Pancreas (tissue), 10 donors: ENCODE results near the gene COLEC11. TPM values are rescaled to one million over a fixed set of nuclear protein-coding genes. Genes with fewer than 3 reads are reported as not detected.
A peak's percentile ranks its signal among the peaks of the same experiment; 100 is the strongest.

ENCODE experiments used
- ATAC-seq, 4 donors: fragments of 200-7000 bp; cut with Tn5 transposase; one replicate each; pipeline versions ENCODE4 v1.8.0 to v1.9.1; 2020; ENCODE audit warnings: mild to moderate bottlenecking in 4 of 4, moderate library complexity in 4 of 4
- DNase-seq, 6 donors: peaks; one replicate each; pipeline ENCODE4 v3.0.0-alpha.2; 2020
- FAIRE-seq: peaks from 2 replicates; lab custom pipeline; 2012; peaks lifted over from hg19 to GRCh38; lab: Jason Lieb, UNC
- H3K27ac ChIP-seq, 4 donors: fragments of 200-600 bp; sonication (generic); 1 replicate in 3 of 4; 2 replicates in 1 of 4; pipeline versions ENCODE4 v1.5.0 to v1.8.0; 2020
- H3K27me3 ChIP-seq, 4 donors: fragments of 200-600 bp; one replicate each; pipeline ENCODE4 v1.8.0; 2021
- H3K36me3 ChIP-seq, 3 donors: fragments of 200-600 bp; sonication (generic) in 1 of 3; one replicate each; pipeline versions ENCODE4 v1.5.0 to v1.8.0; 2020 to 2021
- H3K4me1 ChIP-seq, 3 donors: fragments of 200-600 bp; one replicate each; pipeline ENCODE4 v1.8.0; 2021
- H3K4me3 ChIP-seq, 4 donors: fragments of 200-600 bp; sonication (generic) in 2 of 4; one replicate each; pipeline versions ENCODE4 v1.5.0 to v1.8.0; 2020 to 2021
- H3K9me3 ChIP-seq, 4 donors: fragments of 200-600 bp; one replicate each; pipeline ENCODE4 v1.8.0; 2021
- WGBS, 2 donors: extraction: QIAGEN DNeasy Blood & Tissue Kit; methylation state at CpG; one replicate each; pipeline ENCODE4 v1.1.7; 2013; 5-methylcytosine and 5-hydroxymethylcytosine counted together
- intact Hi-C, 3 donors: fragments of 100-400 bp; cut with DNase I; formaldehyde crosslinking; loops; one replicate each; pipeline versions ENCODE4 v1.11.1 to v1.14.2; 2022
- polyA plus RNA-seq, 2 donors: library from polyadenylated mRNA; stranded (reverse); fragments of 200-250 nt; gene quantifications; one replicate each; pipeline ENCODE4 v1.2.3, GENCODE V29; 2013
- total RNA-seq, 6 donors: library from RNA; stranded (reverse); fragmentation: NEBNext Ultra II Directional in 4 of 6; extraction: Animal tissue kit (Norgen Biotek cat#: 25700) in 4 of 6; gene quantifications; one replicate each; pipeline versions ENCODE4 v1.2.1 to v1.2.4, GENCODE V29; 2021 to 2023
- TF ChIP-seq, protein P1 (sequence below), 4 donors: fragments of 200-600 bp; sonication (generic) in 3 of 4; IDR thresholded peaks; one replicate each; pipeline versions ENCODE4 v1.5.0 to v1.8.0; 2021; ENCODE audit warnings: antibody characterized with exemption in 4 of 4
- donor health status: healthy with polysubstance abuse.
- donor health status: DM: no; HTN: no; CAD: no; lungs with moderate emphysema.
- donor health status: DM: no; HTN: no; CAD: no.
- donor health status: control.
- donor health status: control.
- donor health status: Bipolar disorder and iron deficiency.
- donor health status: DM: yes; HTN: yes; CAD: no.
- donor health status: DM: no; HTN: no; CAD: no.
- donor health status: DM: no; HTN: no; CAD: no.
- donor health status: DM: yes; HTN: yes; CAD: no.

Gene COLEC11
- total and polyA plus RNA-seq, 8 donors: 2.0 to 11.9 (median 3.5) TPM

DNA sequence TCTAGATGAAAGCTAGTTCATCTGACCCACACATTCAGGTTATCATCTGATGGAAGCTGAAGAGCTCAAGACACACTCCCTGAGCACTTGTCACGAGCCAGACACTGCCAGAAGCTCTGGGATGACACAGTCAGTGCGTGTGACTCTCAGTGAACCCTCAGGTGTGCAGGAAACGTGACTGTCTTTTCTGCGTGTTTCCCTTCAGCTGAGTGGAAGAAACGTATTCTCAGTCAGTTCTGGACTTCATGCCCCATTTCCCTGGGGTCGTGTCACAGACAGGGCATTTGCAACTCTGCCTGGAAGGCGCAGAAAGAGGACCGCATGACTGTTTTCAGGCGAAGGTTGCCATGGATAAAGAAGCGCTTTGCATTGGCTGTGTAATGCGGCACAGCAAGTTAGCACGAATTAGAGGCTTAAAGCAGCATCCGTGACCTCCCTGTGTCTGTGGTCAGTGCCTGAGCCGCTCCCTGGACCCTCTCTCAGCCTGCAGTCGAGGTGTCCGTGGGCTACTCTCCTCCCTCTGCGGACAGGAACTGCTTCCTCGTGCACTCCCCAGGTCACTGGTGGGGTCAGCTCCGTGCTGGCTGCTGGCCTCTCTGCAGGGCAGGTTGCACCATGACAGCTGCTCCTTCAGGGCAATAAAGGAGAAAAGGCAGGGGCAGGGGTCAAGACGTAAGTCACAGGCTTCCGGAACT lies 59.8 kb downstream of the COLEC11 start:
- TF ChIP-seq, protein P1, sequence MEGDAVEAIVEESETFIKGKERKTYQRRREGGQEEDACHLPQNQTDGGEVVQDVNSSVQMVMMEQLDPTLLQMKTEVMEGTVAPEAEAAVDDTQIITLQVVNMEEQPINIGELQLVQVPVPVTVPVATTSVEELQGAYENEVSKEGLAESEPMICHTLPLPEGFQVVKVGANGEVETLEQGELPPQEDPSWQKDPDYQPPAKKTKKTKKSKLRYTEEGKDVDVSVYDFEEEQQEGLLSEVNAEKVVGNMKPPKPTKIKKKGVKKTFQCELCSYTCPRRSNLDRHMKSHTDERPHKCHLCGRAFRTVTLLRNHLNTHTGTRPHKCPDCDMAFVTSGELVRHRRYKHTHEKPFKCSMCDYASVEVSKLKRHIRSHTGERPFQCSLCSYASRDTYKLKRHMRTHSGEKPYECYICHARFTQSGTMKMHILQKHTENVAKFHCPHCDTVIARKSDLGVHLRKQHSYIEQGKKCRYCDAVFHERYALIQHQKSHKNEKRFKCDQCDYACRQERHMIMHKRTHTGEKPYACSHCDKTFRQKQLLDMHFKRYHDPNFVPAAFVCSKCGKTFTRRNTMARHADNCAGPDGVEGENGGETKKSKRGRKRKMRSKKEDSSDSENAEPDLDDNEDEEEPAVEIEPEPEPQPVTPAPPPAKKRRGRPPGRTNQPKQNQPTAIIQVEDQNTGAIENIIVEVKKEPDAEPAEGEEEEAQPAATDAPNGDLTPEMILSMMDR (IDR thresholded peaks at IDR 0.05): no peak
- Histone ChIP-seq H3K27me3 (no peaks in the 10 kb centered on the region), H3K9me3 (no peaks in the 10 kb centered on the region), H3K4me3 (no peak overlapping the region), H3K27ac (no peak overlapping the region), H3K4me1 (peaks cover 0 to 7% (median 5%) of the 10 kb centered on the region in 3 donors), H3K36me3 (no peaks in the 10 kb centered on the region)
- no peak for FAIRE-seq
- peak in 1 of 6 donors; percentile 52 for DNase-seq
- intact Hi-C loops: no loop called here
- ATAC-seq: no peak
- WGBS, 2 donors: 56 to 76% methylated on average over 21 of the region's 21 CpGs

DNA sequence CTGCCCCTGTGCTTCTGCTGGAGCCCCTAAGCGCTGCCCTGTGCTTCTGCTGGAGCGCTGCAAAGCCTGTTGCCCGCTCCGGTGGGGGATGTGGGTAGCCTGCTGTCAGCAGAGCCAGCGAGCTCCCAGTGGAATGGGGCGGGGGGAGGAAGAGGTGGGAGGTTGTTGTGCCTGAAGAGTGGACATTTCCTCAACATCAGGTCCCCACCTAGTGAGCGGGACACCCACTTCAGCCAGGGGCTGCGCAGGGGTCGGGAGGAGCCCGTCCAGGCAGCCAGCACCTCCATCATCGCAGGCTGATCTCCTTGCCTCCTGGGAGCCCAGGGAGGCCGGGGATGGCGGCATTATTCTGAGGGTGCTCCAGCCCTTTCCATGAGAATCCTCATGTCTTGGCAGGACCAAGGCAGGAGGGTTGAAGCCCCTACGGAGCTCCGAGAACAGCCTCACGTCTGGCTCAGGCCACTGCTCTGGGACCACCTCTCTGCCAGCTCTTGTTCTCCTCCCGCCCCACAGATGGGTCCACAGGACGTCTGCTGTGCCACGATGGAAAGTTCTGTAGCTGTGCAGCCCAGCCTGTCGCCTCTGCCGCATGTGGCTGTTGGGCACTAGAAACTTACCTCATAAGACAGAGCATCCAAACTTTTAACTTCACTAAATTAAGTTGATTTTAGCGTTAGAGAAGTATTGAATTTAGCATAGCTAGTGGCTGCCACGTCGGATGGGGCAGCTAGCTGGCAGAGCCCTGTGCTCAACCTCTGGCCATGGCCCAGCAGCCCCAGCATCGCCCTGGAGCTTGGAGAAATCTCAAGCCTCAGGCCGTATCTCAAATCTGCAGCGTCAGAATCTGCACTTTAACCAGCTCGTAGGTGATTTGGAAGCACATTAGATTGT lies 61.2 kb downstream of the COLEC11 start:
- ATAC-seq (no peak), FAIRE-seq (no peak), DNase-seq (peak in 1 of 6 donors; percentile 38)
- intact Hi-C loops: no loop called here
- WGBS, 2 donors: 66 to 77% methylated on average over 28 of the region's 28 CpGs
- Histone ChIP-seq H3K4me3 (no peak overlapping the region), H3K4me1 (peaks cover 0 to 5% (median 4%) of the 10 kb centered on the region in 3 donors), H3K36me3 (no peaks in the 10 kb centered on the region), H3K9me3 (no peaks in the 10 kb centered on the region), H3K27ac (no peak overlapping the region), H3K27me3 (no peaks in the 10 kb centered on the region)
- TF ChIP-seq, protein P1 (IDR thresholded peaks at IDR 0.05): no peak

DNA sequence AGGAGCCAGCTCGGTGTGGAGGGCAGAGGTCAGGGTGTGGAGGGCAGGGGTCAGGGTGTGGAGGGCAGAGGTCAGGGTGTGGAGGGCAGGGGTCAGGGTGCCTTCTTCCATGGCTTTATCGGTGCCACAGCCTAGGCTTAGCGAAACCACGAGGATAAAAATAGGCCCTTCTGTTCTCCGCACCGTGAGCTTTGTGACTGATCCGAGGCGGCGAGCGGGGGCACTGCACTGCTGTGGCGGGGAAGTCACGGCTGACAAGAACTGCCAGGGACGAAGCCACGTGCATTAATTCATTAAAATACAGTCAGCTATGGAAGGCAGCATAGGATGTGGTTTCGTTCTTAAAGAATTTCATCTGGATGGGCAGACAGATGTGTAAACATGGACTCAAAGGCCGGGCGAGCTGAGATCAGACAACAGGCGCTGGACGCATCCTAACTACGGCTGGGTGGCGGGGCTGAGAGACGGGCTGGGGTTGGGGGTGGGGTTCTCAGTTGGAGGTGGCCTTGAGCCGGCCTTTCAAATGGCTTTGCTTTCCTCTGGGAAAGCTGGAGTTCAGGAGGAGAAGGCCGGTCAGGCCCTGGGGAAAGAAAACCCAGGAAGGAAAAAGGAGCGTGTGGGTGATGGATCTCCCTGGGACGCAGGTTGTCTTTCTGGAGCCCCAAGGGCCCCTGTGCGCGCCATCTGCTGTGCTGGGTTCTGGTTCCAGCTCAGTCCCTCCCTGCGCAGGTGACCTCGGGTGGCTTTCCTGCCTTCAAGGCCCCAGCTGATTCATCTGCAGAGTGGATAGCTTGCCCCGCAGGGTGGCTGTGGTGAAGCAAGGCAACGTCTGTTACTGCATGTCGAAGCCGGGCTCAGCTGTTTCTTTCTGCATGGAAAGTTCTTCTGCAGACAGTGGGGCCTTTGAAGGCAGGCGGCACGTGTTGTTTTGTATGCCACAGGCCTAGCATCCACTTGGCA lies 62.1 kb downstream of the COLEC11 start:
- H3K36me3 ChIP-seq: no peaks in the 10 kb centered on the region
- H3K27ac ChIP-seq: no peak overlapping the region
- FAIRE-seq (no peak), DNase-seq (no peak), ATAC-seq (no peak)
- H3K4me3 ChIP-seq: no peak overlapping the region
- no peaks in the 10 kb centered on the region for H3K9me3 ChIP-seq
- 62 to 71% methylated on average over 36 of the region's 36 CpGs for WGBS, 2 donors
- no peaks in the 10 kb centered on the region for H3K27me3 ChIP-seq
- intact Hi-C loops: no loop called here
- TF ChIP-seq, protein P1 (IDR thresholded peaks at IDR 0.05): no peak
- peaks cover 0 to 2% (median 0%) of the 10 kb centered on the region in 3 donors for H3K4me1 ChIP-seq

DNA sequence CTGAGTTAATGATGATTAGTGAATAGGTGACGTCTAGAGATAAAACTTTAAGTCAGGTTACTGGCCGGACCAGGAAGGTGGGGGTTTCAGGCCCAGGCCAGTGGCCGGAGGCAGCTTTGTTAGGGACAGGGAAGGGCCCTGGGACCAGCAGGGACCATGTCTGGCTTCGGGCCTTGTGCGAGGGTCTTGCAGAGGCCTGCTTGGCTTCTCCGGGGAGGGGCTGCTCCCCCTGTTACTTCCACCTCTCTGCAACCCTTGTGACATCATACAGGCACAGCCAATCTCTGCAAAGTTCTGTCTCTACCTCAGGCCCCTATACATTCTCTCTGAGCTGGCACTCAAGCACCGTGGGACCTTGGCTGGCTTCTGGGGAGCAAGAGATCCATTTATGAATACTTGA lies 63.0 kb downstream of the COLEC11 start, which contains the start of gene ALLC:
Gene ALLC (plus strand): TSS at position 320 of the 400 bp plus-strand sequence. CDS start 12,958 bp downstream, outside the sequence.
- Histone ChIP-seq H3K4me3 (no peak within 1 kb of the TSS), H3K9me3 (no peaks in the 10 kb centered on the region), H3K27me3 (no peaks in the 10 kb centered on the region), H3K27ac (no peak within 1 kb of the TSS), H3K36me3 (no peaks in the 10 kb centered on the region), H3K4me1 (no peaks in the 10 kb centered on the region)
- TF ChIP-seq, protein P1 (IDR thresholded peaks at IDR 0.05): no peak
- ATAC-seq (no peak), DNase-seq (no peak), FAIRE-seq (no peak)
- intact Hi-C loops: no loop called here
- 87 to 89% methylated on average over 7 of the region's 7 CpGs for WGBS, 2 donors
